ENCODE measurements around the gene EMP3. TPM values are rescaled to one million over a fixed set of nuclear protein-coding genes. Genes with fewer than 3 reads are reported as not detected.

The EMP3 gene
- total RNA-seq, 1 donor from 2014 or later = 309 TPM

DNA sequence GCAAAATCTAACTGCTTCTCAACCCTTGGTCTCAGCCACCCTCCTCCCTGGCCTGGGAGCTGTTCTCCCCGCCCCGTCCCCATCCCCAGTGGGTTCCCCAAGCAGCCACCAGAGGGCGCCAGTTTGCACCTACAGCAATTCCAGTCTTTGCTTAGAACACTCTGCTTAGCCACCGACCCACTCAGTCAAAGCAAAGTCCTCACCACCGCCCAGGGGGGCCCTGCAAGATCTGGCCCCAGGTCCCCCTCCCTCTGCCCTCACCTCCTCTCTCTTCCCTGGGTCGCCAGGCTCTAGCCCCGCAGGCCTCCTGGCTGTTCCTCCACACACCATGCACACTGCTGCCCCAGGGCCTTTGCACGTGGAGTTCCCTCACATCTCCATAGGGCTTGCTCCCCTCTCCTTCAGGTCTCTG, 26.0 kb downstream of the EMP3 start:
- TF ChIP-seq, protein P1, sequence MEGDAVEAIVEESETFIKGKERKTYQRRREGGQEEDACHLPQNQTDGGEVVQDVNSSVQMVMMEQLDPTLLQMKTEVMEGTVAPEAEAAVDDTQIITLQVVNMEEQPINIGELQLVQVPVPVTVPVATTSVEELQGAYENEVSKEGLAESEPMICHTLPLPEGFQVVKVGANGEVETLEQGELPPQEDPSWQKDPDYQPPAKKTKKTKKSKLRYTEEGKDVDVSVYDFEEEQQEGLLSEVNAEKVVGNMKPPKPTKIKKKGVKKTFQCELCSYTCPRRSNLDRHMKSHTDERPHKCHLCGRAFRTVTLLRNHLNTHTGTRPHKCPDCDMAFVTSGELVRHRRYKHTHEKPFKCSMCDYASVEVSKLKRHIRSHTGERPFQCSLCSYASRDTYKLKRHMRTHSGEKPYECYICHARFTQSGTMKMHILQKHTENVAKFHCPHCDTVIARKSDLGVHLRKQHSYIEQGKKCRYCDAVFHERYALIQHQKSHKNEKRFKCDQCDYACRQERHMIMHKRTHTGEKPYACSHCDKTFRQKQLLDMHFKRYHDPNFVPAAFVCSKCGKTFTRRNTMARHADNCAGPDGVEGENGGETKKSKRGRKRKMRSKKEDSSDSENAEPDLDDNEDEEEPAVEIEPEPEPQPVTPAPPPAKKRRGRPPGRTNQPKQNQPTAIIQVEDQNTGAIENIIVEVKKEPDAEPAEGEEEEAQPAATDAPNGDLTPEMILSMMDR (IDR thresholded peaks at IDR 0.05) = no peak
- Mint-ChIP-seq H3K27me3 (no peaks in the 10 kb centered on the region), H3K4me3 (no peak overlapping the region), H3K4me1 (peaks cover 2% of the 10 kb centered on the region), H3K27ac (no peak overlapping the region), H3K9me3 (no peaks in the 10 kb centered on the region), H3K36me3 (ENCODE audit: low read depth) (peaks cover 5% of the 10 kb centered on the region)
- ChIA-PET POLR2A (interaction anchor here (0.6 to 0.8 kb wide), 6 partner anchors 21 to 261 kb away, joined by 3 to 9 read pairs (median 4); no protein-coding TSS in a partner anchor), CTCF (interaction anchor here (0.9 to 1.6 kb wide), 8 partner anchors 12 to 257 kb away, joined by 3 to 10 read pairs (median 5); partner anchors contain the start of genes KDELR1, SYNGR4 and TMEM143)
- peak; percentile 81 for ATAC-seq (ENCODE audit: low read depth)
- DNase-seq = peak; percentile 69
- intact Hi-C loops (cut with micrococcal nuclease) = loop anchor here (1.0 kb wide), 2 partner anchors 233 to 257 kb away; no protein-coding TSS in a partner anchor

GRCh38 chr19:48353677-48354076, 28.3 kb downstream of the EMP3 start:
- Mint-ChIP-seq H3K4me1 (peaks cover 2% of the 10 kb centered on the region), H3K9me3 (no peaks in the 10 kb centered on the region), H3K27ac (no peak overlapping the region), H3K27me3 (no peaks in the 10 kb centered on the region), H3K36me3 (ENCODE audit: low read depth) (peaks cover 6% of the 10 kb centered on the region), H3K4me3 (no peak overlapping the region)
- intact Hi-C loops (cut with micrococcal nuclease) = no loop called here
- DNase-seq (no peak), ATAC-seq (ENCODE audit: low read depth) (no peak)
- ChIA-PET POLR2A (no interaction called here), CTCF (no interaction called here)
- TF ChIP-seq, protein P1 (IDR thresholded peaks at IDR 0.05) = no peak

DNA sequence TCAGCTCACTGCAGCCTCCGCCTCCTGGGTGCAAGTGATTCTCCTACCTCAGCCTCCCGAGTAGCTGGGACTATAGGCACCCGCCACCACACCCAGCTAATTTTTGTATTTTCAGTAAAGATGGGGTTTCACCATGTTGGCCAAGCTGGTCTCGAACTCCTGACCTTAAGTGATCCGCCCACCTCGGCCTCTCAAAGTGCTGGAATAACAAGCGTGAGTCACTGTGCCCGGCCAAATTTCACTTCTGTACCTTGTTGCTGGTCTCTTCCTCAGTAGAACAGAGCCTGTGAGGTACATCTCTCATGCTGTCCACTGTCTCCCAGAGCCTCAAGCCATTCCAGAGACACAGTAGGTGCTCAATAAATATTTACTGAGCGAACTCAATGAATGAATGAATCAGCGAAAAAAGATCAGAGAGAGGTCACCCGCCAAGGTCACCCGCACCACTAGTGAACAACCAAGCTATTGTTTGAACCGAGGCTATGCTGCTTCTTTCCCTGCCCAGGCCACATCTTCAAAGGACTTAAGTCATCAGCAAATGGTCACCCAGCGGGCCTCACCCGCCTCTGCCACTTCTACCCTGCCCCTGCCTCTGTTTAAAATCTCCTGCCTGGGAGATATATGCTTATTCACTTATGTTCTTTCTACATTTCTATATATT, 29.1 kb downstream of the EMP3 start:
- Mint-ChIP-seq H3K36me3 (ENCODE audit: low read depth) (peaks cover 11% of the 10 kb centered on the region), H3K4me3 (no peak overlapping the region), H3K27me3 (no peaks in the 10 kb centered on the region), H3K4me1 (peaks cover 2% of the 10 kb centered on the region), H3K9me3 (no peaks in the 10 kb centered on the region), H3K27ac (no peak overlapping the region)
- CTCF ChIA-PET = no interaction called here
- POLR2A ChIA-PET = no interaction called here
- TF ChIP-seq, protein P1 (IDR thresholded peaks at IDR 0.05) = no peak
- ATAC-seq (ENCODE audit: low read depth) (no peak), DNase-seq (no peak)
- intact Hi-C loops (cut with micrococcal nuclease) = no loop called here

DNA sequence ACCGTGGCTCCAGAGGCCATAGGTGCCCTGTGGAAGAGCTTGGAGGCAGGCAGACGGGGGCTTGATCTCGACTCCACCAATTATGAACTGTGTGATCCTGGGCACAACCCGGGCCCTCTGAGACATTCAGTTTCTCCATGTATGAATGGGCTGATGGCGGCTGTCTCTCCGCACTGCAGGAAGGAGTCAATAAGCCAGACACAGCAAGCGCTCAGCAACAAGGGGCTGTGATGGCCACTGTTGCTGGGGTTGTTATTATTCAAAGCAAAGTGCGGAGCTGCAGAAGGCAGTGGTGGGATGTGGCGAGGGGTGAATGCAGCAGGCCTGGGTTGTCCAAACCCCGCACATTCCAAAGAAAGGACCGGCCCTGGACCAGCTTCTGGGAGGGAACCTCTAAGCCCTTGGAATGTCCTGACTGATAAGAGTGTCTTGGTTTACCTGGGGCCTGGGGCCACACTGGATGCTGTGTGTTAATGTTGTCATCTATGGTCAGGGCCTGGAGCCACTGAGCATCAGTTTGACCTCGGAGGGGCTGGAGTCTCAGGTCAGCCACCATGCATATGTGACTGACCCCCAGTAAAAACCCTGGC, 30.1 kb downstream of the EMP3 start:
- CTCF ChIA-PET = interaction anchor here (0.8 kb wide), 1 partner anchor 13 kb away, joined by 3 read pairs; no protein-coding TSS in a partner anchor
- no peak for DNase-seq
- peaks cover 2% of the 10 kb centered on the region for H3K4me1 Mint-ChIP-seq
- H3K36me3 Mint-ChIP-seq (ENCODE audit: low read depth) = peaks cover 14% of the 10 kb centered on the region
- H3K4me3 Mint-ChIP-seq = no peak overlapping the region
- no peaks in the 10 kb centered on the region for H3K9me3 Mint-ChIP-seq
- no peaks in the 10 kb centered on the region for H3K27me3 Mint-ChIP-seq
- POLR2A ChIA-PET = interaction anchor here (0.6 to 0.7 kb wide), 2 partner anchors 30 to 263 kb away, joined by 3 to 4 read pairs; partner anchors contain the start of gene EMP3
- intact Hi-C loops (cut with micrococcal nuclease) = no loop called here
- ATAC-seq (ENCODE audit: low read depth) = no peak
- TF ChIP-seq, protein P1 (IDR thresholded peaks at IDR 0.05) = no peak
- no peak overlapping the region for H3K27ac Mint-ChIP-seq

GRCh38 chr19:48359123-48359522, 33.8 kb downstream of the EMP3 start:
- Mint-ChIP-seq H3K4me3 (no peak overlapping the region), H3K27me3 (no peaks in the 10 kb centered on the region), H3K4me1 (peaks cover 10% of the 10 kb centered on the region), H3K36me3 (ENCODE audit: low read depth) (peaks cover 18% of the 10 kb centered on the region), H3K27ac (no peak overlapping the region), H3K9me3 (no peaks in the 10 kb centered on the region)
- ChIA-PET POLR2A (no interaction called here), CTCF (no interaction called here)
- intact Hi-C loops (cut with micrococcal nuclease) = no loop called here
- TF ChIP-seq, protein P1 (IDR thresholded peaks at IDR 0.05) = no peak
- no peak for DNase-seq
- ATAC-seq (ENCODE audit: low read depth) = no peak
